ENCODE results near the gene CLCNKA. TPM values are rescaled to one million over a fixed set of nuclear protein-coding genes. Genes with fewer than 3 reads are reported as not detected.

Gene CLCNKA
- total and polyA plus RNA-seq, 2 of the 8 experiments (the other 6 are each of a cell fraction or from before 2014, with no cell fraction given), result 0.95 to 2.0 TPM

DNA sequence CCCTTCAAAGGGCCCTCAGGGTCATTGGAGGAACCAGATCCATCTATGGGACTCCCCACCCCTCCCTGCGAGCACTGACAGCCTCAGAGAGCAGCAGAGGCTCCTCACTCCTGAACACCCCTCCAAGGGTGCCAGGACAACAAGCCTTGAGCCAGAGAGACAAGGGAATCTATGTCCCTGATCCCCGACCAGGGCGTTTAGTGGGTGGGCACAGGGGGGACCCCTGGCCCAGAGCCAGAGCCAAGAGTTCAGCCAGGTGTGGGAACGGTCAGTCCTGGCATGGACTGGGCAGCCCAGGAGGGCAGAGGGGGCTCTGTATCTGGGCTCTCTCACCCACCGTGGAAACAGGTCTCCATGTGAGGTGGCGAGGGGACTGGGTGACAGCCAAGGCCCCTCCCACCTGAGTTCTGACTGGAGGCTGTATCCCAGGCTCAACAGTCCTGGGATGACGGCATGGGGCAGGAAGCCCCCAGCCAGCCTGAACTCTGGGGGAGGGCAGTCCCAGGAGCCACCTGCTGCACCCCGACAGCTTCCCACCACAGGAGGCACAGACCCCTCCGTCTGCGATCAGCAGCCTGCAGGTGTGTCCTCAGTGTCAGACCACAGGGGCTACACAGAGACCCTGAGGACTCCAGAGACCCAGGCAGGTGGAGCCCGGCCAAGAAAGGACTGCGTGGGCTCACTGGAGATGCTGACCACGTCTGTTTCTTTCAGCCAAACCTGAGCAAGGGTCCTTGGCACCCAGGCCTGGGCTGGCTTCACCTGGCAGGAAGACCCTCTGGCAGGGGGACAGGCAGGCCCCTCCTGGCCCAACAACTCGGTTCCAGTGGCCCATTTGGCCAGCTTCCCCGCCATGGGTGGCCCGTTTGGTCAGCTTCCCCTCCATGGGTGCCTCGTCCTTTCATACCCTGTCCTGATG lies 29.0 kb upstream of the CLCNKA start (continued):
- TF ChIP-seq, protein P1, sequence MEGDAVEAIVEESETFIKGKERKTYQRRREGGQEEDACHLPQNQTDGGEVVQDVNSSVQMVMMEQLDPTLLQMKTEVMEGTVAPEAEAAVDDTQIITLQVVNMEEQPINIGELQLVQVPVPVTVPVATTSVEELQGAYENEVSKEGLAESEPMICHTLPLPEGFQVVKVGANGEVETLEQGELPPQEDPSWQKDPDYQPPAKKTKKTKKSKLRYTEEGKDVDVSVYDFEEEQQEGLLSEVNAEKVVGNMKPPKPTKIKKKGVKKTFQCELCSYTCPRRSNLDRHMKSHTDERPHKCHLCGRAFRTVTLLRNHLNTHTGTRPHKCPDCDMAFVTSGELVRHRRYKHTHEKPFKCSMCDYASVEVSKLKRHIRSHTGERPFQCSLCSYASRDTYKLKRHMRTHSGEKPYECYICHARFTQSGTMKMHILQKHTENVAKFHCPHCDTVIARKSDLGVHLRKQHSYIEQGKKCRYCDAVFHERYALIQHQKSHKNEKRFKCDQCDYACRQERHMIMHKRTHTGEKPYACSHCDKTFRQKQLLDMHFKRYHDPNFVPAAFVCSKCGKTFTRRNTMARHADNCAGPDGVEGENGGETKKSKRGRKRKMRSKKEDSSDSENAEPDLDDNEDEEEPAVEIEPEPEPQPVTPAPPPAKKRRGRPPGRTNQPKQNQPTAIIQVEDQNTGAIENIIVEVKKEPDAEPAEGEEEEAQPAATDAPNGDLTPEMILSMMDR (IDR thresholded peaks at IDR 0.05; ENCODE audit: control extremely low read depth in 1 of 3, insufficient read depth in 1 of 3, low read depth in 1 of 3, low read length in 3 of 3), result no peak
- no peak for TF ChIP-seq KDM5A (IDR thresholded peaks at IDR 0.05; ENCODE audit: low read length)
- TF ChIP-seq POLR2A (IDR thresholded peaks at IDR 0.05; ENCODE audit: control extremely low read depth in 1 of 2, low read depth in 2 of 2, low read length in 2 of 2), result no peak
- TF ChIP-seq, protein P2, sequence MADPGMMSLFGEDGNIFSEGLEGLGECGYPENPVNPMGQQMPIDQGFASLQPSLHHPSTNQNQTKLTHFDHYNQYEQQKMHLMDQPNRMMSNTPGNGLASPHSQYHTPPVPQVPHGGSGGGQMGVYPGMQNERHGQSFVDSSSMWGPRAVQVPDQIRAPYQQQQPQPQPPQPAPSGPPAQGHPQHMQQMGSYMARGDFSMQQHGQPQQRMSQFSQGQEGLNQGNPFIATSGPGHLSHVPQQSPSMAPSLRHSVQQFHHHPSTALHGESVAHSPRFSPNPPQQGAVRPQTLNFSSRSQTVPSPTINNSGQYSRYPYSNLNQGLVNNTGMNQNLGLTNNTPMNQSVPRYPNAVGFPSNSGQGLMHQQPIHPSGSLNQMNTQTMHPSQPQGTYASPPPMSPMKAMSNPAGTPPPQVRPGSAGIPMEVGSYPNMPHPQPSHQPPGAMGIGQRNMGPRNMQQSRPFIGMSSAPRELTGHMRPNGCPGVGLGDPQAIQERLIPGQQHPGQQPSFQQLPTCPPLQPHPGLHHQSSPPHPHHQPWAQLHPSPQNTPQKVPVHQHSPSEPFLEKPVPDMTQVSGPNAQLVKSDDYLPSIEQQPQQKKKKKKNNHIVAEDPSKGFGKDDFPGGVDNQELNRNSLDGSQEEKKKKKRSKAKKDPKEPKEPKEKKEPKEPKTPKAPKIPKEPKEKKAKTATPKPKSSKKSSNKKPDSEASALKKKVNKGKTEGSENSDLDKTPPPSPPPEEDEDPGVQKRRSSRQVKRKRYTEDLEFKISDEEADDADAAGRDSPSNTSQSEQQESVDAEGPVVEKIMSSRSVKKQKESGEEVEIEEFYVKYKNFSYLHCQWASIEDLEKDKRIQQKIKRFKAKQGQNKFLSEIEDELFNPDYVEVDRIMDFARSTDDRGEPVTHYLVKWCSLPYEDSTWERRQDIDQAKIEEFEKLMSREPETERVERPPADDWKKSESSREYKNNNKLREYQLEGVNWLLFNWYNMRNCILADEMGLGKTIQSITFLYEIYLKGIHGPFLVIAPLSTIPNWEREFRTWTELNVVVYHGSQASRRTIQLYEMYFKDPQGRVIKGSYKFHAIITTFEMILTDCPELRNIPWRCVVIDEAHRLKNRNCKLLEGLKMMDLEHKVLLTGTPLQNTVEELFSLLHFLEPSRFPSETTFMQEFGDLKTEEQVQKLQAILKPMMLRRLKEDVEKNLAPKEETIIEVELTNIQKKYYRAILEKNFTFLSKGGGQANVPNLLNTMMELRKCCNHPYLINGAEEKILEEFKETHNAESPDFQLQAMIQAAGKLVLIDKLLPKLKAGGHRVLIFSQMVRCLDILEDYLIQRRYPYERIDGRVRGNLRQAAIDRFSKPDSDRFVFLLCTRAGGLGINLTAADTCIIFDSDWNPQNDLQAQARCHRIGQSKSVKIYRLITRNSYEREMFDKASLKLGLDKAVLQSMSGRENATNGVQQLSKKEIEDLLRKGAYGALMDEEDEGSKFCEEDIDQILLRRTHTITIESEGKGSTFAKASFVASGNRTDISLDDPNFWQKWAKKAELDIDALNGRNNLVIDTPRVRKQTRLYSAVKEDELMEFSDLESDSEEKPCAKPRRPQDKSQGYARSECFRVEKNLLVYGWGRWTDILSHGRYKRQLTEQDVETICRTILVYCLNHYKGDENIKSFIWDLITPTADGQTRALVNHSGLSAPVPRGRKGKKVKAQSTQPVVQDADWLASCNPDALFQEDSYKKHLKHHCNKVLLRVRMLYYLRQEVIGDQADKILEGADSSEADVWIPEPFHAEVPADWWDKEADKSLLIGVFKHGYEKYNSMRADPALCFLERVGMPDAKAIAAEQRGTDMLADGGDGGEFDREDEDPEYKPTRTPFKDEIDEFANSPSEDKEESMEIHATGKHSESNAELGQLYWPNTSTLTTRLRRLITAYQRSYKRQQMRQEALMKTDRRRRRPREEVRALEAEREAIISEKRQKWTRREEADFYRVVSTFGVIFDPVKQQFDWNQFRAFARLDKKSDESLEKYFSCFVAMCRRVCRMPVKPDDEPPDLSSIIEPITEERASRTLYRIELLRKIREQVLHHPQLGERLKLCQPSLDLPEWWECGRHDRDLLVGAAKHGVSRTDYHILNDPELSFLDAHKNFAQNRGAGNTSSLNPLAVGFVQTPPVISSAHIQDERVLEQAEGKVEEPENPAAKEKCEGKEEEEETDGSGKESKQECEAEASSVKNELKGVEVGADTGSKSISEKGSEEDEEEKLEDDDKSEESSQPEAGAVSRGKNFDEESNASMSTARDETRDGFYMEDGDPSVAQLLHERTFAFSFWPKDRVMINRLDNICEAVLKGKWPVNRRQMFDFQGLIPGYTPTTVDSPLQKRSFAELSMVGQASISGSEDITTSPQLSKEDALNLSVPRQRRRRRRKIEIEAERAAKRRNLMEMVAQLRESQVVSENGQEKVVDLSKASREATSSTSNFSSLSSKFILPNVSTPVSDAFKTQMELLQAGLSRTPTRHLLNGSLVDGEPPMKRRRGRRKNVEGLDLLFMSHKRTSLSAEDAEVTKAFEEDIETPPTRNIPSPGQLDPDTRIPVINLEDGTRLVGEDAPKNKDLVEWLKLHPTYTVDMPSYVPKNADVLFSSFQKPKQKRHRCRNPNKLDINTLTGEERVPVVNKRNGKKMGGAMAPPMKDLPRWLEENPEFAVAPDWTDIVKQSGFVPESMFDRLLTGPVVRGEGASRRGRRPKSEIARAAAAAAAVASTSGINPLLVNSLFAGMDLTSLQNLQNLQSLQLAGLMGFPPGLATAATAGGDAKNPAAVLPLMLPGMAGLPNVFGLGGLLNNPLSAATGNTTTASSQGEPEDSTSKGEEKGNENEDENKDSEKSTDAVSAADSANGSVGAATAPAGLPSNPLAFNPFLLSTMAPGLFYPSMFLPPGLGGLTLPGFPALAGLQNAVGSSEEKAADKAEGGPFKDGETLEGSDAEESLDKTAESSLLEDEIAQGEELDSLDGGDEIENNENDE (IDR thresholded peaks at IDR 0.05; ENCODE audit: insufficient replicate concordance, low read length), result no peak
- TF ChIP-seq EGR1 (IDR thresholded peaks at IDR 0.05; ENCODE audit: borderline replicate concordance, low read depth, low read length), result no peak
- TF ChIP-seq, protein P3, sequence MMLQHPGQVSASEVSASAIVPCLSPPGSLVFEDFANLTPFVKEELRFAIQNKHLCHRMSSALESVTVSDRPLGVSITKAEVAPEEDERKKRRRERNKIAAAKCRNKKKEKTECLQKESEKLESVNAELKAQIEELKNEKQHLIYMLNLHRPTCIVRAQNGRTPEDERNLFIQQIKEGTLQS (IDR thresholded peaks at IDR 0.05; ENCODE audit: insufficient read depth, low read depth, low read length), result no peak
